ENCODE measurements around the gene RPL23. TPM values are rescaled to one million over a fixed set of nuclear protein-coding genes. Genes with fewer than 3 reads are reported as not detected.

RPL23 gene
- total RNA-seq, 1 experiment from 2014 or later = 1,110 TPM

- Histone ChIP-seq H3K9me3 (ENCODE audit: low read length) (no peaks in the 10 kb centered on the region), H3K27me3 (ENCODE audit: low read length) (no peaks in the 10 kb centered on the region), H3K79me2 (ENCODE audit: low read length) (peaks cover 10% of the 10 kb centered on the region), H3K36me3 (ENCODE audit: low read depth, low read length) (no peaks in the 10 kb centered on the region; the same call in 1 of the 2 replicates), H3K27ac (ENCODE audit: low read length) (no peak overlapping the region), H3F3A (ENCODE audit: low read length, unreplicated experiment) (no peaks in the 10 kb centered on the region), H3K4me3 (ENCODE audit: low read length) (no peak overlapping the region), H3K4me1 (ENCODE audit: insufficient read depth, low read length) (no peaks in the 10 kb centered on the region), H3K4me2 (ENCODE audit: low read length) (no peak overlapping the region), H4K20me1 (ENCODE audit: low read length) (no peaks in the 10 kb centered on the region), H2AFZ (ENCODE audit: low read length) (no peak overlapping the region), H3K9ac (ENCODE audit: low read length) (no peak overlapping the region), H3K9me2 (replicated peaks; ENCODE audit: low read length) (no peaks in the 10 kb centered on the region)
- POLR2A ChIA-PET (ENCODE audit: unreplicated experiment) = no interaction called here
- no TSS peak for BruUV-seq (replicated peaks)
- CTCF ChIA-PET = no interaction called here
- ATAC-seq = no peak
- no peak for DNase-seq
- intact Hi-C loops (cut with micrococcal nuclease) = no loop called here
- TF ChIP-seq EZH2 (IDR thresholded peaks at IDR 0.05; ENCODE audit: low read length, unreplicated experiment) (no peak), CTCF (conservative IDR thresholded peaks at IDR 0.05; ENCODE audit: low read depth, low read length) (no peak), EZH2phosphoT487 (IDR thresholded peaks at IDR 0.05; ENCODE audit: borderline replicate concordance, low read length) (no peak)
Observed at GRCh38 chr17:38891441-38891840, 37.9 kb upstream of the RPL23 start.

GRCh38 chr17:38890410-38890746, 36.9 kb upstream of the RPL23 start:
- intact Hi-C loops (cut with micrococcal nuclease) = no loop called here
- no TSS peak for BruUV-seq (replicated peaks)
- Histone ChIP-seq H3K9me2 (replicated peaks; ENCODE audit: low read length) (no peaks in the 10 kb centered on the region), H2AFZ (ENCODE audit: low read length) (no peak overlapping the region), H3K27me3 (ENCODE audit: low read length) (no peaks in the 10 kb centered on the region), H3F3A (ENCODE audit: low read length, unreplicated experiment) (no peaks in the 10 kb centered on the region), H3K79me2 (ENCODE audit: low read length) (peaks cover 21% of the 10 kb centered on the region), H3K9ac (ENCODE audit: low read length) (no peak overlapping the region), H3K27ac (ENCODE audit: low read length) (no peak overlapping the region), H3K36me3 (ENCODE audit: low read depth, low read length) (no peaks in the 10 kb centered on the region; the same call in 1 of the 2 replicates), H3K4me3 (ENCODE audit: low read length) (no peak overlapping the region), H3K4me1 (ENCODE audit: insufficient read depth, low read length) (no peaks in the 10 kb centered on the region), H3K4me2 (ENCODE audit: low read length) (no peak overlapping the region), H4K20me1 (ENCODE audit: low read length) (no peaks in the 10 kb centered on the region), H3K9me3 (ENCODE audit: low read length) (no peaks in the 10 kb centered on the region)
- no peak for DNase-seq
- ATAC-seq = no peak
- ChIA-PET POLR2A (ENCODE audit: unreplicated experiment) (no interaction called here), CTCF (no interaction called here)
- TF ChIP-seq EZH2 (IDR thresholded peaks at IDR 0.05; ENCODE audit: low read length, unreplicated experiment) (no peak), CTCF (conservative IDR thresholded peaks at IDR 0.05; ENCODE audit: low read depth, low read length) (no peak), EZH2phosphoT487 (IDR thresholded peaks at IDR 0.05; ENCODE audit: borderline replicate concordance, low read length) (no peak)

GRCh38 chr17:38889745-38890409, 36.4 kb upstream of the RPL23 start:
- Histone ChIP-seq H3K9ac (ENCODE audit: low read length) (no peak overlapping the region), H2AFZ (ENCODE audit: low read length) (no peak overlapping the region), H3K4me2 (ENCODE audit: low read length) (no peak overlapping the region), H3K4me1 (ENCODE audit: insufficient read depth, low read length) (no peaks in the 10 kb centered on the region), H3K9me2 (replicated peaks; ENCODE audit: low read length) (no peaks in the 10 kb centered on the region), H3K27me3 (ENCODE audit: low read length) (no peaks in the 10 kb centered on the region), H3K27ac (ENCODE audit: low read length) (no peak overlapping the region), H3K9me3 (ENCODE audit: low read length) (no peaks in the 10 kb centered on the region), H3K79me2 (ENCODE audit: low read length) (peaks cover 26% of the 10 kb centered on the region), H3K36me3 (ENCODE audit: low read depth, low read length) (no peaks in the 10 kb centered on the region; the same call in 1 of the 2 replicates), H3K4me3 (ENCODE audit: low read length) (no peak overlapping the region), H3F3A (ENCODE audit: low read length, unreplicated experiment) (no peaks in the 10 kb centered on the region), H4K20me1 (ENCODE audit: low read length) (no peaks in the 10 kb centered on the region)
- intact Hi-C loops (cut with micrococcal nuclease) = no loop called here
- BruUV-seq (replicated peaks) = no TSS peak
- ATAC-seq (no peak), DNase-seq (no peak)
- TF ChIP-seq CTCF (conservative IDR thresholded peaks at IDR 0.05; ENCODE audit: low read depth, low read length) = no peak
- TF ChIP-seq EZH2 (IDR thresholded peaks at IDR 0.05; ENCODE audit: low read length, unreplicated experiment) = no peak
- no peak for TF ChIP-seq EZH2phosphoT487 (IDR thresholded peaks at IDR 0.05; ENCODE audit: borderline replicate concordance, low read length)
- ChIA-PET CTCF (no interaction called here), POLR2A (ENCODE audit: unreplicated experiment) (no interaction called here)

Data from PC-3 (cell line).